HepG2 (cell line): ENCODE results near the gene SQSTM1. TPM values are rescaled to one million over a fixed set of nuclear protein-coding genes. Genes with fewer than 3 reads are reported as not detected.
A peak's percentile ranks its signal among the peaks of the same experiment; 100 is the strongest.

Experiments used
- CHCHD3 ChIP-seq: sonication (generic); formaldehyde crosslinking; IDR thresholded peaks from 2 replicates; pipeline ENCODE4 v1.8.0; 2022; ENCODE audit warnings: mild to moderate bottlenecking, missing genetic modification reagents, moderate library complexity
- FOSL2 ChIP-seq: sonication (generic); formaldehyde crosslinking; IDR thresholded peaks from 2 replicates; pipeline ENCODE4 v1.4.0; 2020; ENCODE audit warnings: missing genetic modification reagents
- FOXA3 ChIP-seq: IDR thresholded peaks from 2 replicates; pipeline ENCODE4 v1.6.1; 2016; ENCODE audit warnings: missing genetic modification reagents, missing compliant biosample characterization
- FOXO1 ChIP-seq: sonication (generic); formaldehyde crosslinking; IDR thresholded peaks from 2 replicates; pipeline ENCODE4 v1.4.0; 2020; ENCODE audit warnings: missing genetic modification reagents
- HOXA9 ChIP-seq: sonication (generic); formaldehyde crosslinking; IDR thresholded peaks from 2 replicates; pipeline ENCODE4 v1.8.1; 2022; ENCODE audit warnings: missing genetic modification reagents, mild to moderate bottlenecking, moderate library complexity, borderline replicate concordance
- KDM2A ChIP-seq: sonication (generic); formaldehyde crosslinking; IDR thresholded peaks from 2 replicates; pipeline ENCODE4 v1.4.0; 2020; ENCODE audit warnings: low read depth, missing genetic modification reagents, borderline replicate concordance
- KLF16 ChIP-seq, 2 experiments: sonication (generic) in 1 of 2; formaldehyde crosslinking in 1 of 2; IDR thresholded peaks; 2 replicates each; pipeline versions ENCODE4 v1.6.1 to v1.8.0; 2016 to 2023; ENCODE audit warnings: missing genetic modification reagents in 2 of 2, missing compliant biosample characterization in 1 of 2
- MEIS1 ChIP-seq: sonication (generic); formaldehyde crosslinking; IDR thresholded peaks from 2 replicates; pipeline ENCODE4 v1.9.0; 2021; ENCODE audit warnings: mild to moderate bottlenecking, missing genetic modification reagents, moderate library complexity, borderline replicate concordance
- PHF8 ChIP-seq: sonication (generic); formaldehyde crosslinking; IDR thresholded peaks from 2 replicates; pipeline ENCODE4 v1.5.0; 2020; ENCODE audit warnings: missing genetic modification reagents
- POLR2G ChIP-seq: fragments of 200-400 bp; formaldehyde crosslinking; IDR thresholded peaks from 2 replicates; pipeline ENCODE4 v1.6.1; 2018; ENCODE audit warnings: mild to moderate bottlenecking, low read depth, low read length, moderate library complexity
- RAD51 ChIP-seq: fragments of 450-650 bp; IDR thresholded peaks from 2 replicates; pipeline ENCODE4 v1.6.1; 2016; ENCODE audit warnings: borderline replicate concordance
- RXRB ChIP-seq: IDR thresholded peaks from 2 replicates; pipeline ENCODE4 v1.6.1; 2016; ENCODE audit warnings: borderline replicate concordance, missing genetic modification reagents, missing compliant biosample characterization
- SNRNP70 ChIP-seq: fragments of 200-400 bp; formaldehyde crosslinking; IDR thresholded peaks from 2 replicates; pipeline ENCODE4 v1.6.1; 2017; ENCODE audit warnings: mild to moderate bottlenecking, low read depth, low read length, moderate library complexity
- ZBTB7B ChIP-seq: sonication (generic); formaldehyde crosslinking; IDR thresholded peaks from 2 replicates; pipeline ENCODE4 v1.4.0; 2020; ENCODE audit warnings: missing genetic modification reagents
- ZNF101 ChIP-seq: sonication (generic); formaldehyde crosslinking; IDR thresholded peaks from 2 replicates; pipeline ENCODE4 v1.4.0; 2020; ENCODE audit warnings: mild to moderate bottlenecking, low read depth, missing genetic modification reagents, borderline replicate concordance
- ZNF3 ChIP-seq: IDR thresholded peaks from 2 replicates; pipeline ENCODE4 v1.7.0; 2017; ENCODE audit warnings: inconsistent platforms
- ZNF451 ChIP-seq: sonication (generic); formaldehyde crosslinking; IDR thresholded peaks from 2 replicates; pipeline ENCODE4 v1.5.0; 2020; ENCODE audit warnings: mild to moderate bottlenecking, missing genetic modification reagents
- ZNF496 ChIP-seq: sonication (generic); formaldehyde crosslinking; IDR thresholded peaks from 2 replicates; pipeline ENCODE4 v1.8.1; 2023; ENCODE audit warnings: mild to moderate bottlenecking, moderate library complexity, missing genetic modification reagents; ENCODE audit not compliant: insufficient replicate concordance
- ZNF629 ChIP-seq: sonication (generic); formaldehyde crosslinking; conservative IDR thresholded peaks from 2 replicates; pipeline ENCODE4 v1.5.0; 2020; ENCODE audit warnings: missing genetic modification reagents
- ZNF678 ChIP-seq: sonication (generic); formaldehyde crosslinking; IDR thresholded peaks from 2 replicates; pipeline ENCODE4 v1.4.0; 2020; ENCODE audit warnings: mild to moderate bottlenecking, missing genetic modification reagents
- ZNF83 ChIP-seq: sonication (generic); formaldehyde crosslinking; IDR thresholded peaks from 2 replicates; pipeline ENCODE4 v1.4.0; 2020; ENCODE audit warnings: missing genetic modification reagents, mild to moderate bottlenecking, borderline replicate concordance
- ZNF850 ChIP-seq: sonication (generic); formaldehyde crosslinking; conservative IDR thresholded peaks from 2 replicates; pipeline ENCODE4 v1.9.0; 2021; ENCODE audit warnings: mild to moderate bottlenecking, missing genetic modification reagents
- ZSCAN29 ChIP-seq: sonication (generic); formaldehyde crosslinking; conservative IDR thresholded peaks from 2 replicates; pipeline ENCODE4 v1.4.0; 2020; ENCODE audit warnings: mild to moderate bottlenecking, missing genetic modification reagents
- polyA plus RNA-seq, 8 experiments: library from polyadenylated mRNA; depleted of rRNA in 3 of 8; stranded (reverse) in 7 of 8; unstranded in 1 of 8; fragments of >200 nt; fragmentation: Illumina TruSeq in 4 of 8; extraction: Trizol in 4 of 8; gene quantifications; 2 replicates each; pipeline versions ENCODE4 v1.2.1 to v1.2.3, GENCODE V29; 2011 to 2016; ENCODE audit warnings: low read depth in 4 of 8, missing spikeins in 1 of 8, mixed read lengths in 1 of 8; ENCODE audit not compliant: insufficient read depth in 1 of 8
- total RNA-seq, 5 experiments: library from RNA; depleted of rRNA; stranded (reverse); fragments of >200 nt; fragmentation: Illumina TruSeq; extraction: Trizol; gene quantifications; 2 replicates each; pipeline ENCODE4 v1.2.3, GENCODE V29; 2016; ENCODE audit warnings: low read depth in 1 of 5
- TF ChIP-seq, protein P1 (sequence below): IDR thresholded peaks from 2 replicates; pipeline ENCODE4 v1.6.1; 2016; ENCODE audit warnings: control low read depth
- TF ChIP-seq, protein P2 (sequence below): sonication (generic); formaldehyde crosslinking; IDR thresholded peaks from 2 replicates; pipeline ENCODE4 v1.8.0; 2022; ENCODE audit warnings: missing genetic modification reagents, low read depth, mild to moderate bottlenecking, borderline replicate concordance
- TF ChIP-seq, protein P3 (sequence below): sonication (generic); formaldehyde crosslinking; IDR thresholded peaks from 2 replicates; pipeline ENCODE4 v1.4.0; 2020; ENCODE audit warnings: missing genetic modification reagents
- TF ChIP-seq, protein P4 (sequence below): sonication (generic); formaldehyde crosslinking; IDR thresholded peaks from 2 replicates; pipeline ENCODE4 v1.9.0; 2021; ENCODE audit warnings: missing genetic modification reagents, borderline replicate concordance

The SQSTM1 gene
- total and polyA plus RNA-seq, 2 of the 13 experiments (the other 11 are each of a cell fraction or from before 2014, with no cell fraction given), result 90.9 to 160 TPM

DNA sequence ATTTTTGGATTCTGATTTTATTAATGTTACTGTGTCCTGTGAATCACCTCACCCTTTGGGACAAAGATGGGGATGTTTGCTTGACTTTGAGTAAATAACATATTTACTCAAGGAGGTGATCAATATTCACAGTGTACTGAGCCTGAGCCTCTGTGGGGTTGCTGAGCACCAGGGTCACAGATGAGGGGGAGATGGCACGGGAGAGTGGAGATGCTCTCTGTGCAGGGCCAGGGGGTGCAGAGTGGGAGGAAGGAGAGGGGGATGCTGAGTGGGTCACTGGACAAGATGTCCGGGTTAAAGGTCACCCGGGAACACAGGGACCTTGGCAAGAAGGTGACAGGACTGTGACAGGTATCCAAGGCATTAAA lies 4.0 kb downstream of the SQSTM1 start (continued):
- TF ChIP-seq FOSL2 (CRISPR knock-in tag) (0 out of 2 replicates have a peak, but pooled peaks have one; percentile 26), POLR2G (peak; percentile 14; the same call in 1 of the 2 replicates), ZBTB7B (no peak), ZNF496 (CRISPR knock-in tag) (no peak), ZNF850 (no peak), RXRB (CRISPR knock-in tag) (peak; percentile 54), SNRNP70 (no peak), PHF8 (no peak), RAD51 (no peak), ZNF83 (CRISPR knock-in tag) (no peak), ZNF101 (CRISPR knock-in tag) (no peak), KLF16 (CRISPR knock-in tag; IDR thresholded peaks at IDR 0.05) (peak in 1 of 2 experiments; percentile 49; a peak in 1 of 4 replicates), ZNF3 (CRISPR knock-in tag) (no peak), ZNF629 (no peak), CHCHD3 (CRISPR knock-in tag) (no peak), FOXA3 (CRISPR knock-in tag) (peak; percentile 88), ZNF451 (CRISPR knock-in tag) (no peak), ZSCAN29 (CRISPR knock-in tag) (no peak), KDM2A (CRISPR knock-in tag) (no peak), ZNF678 (CRISPR knock-in tag) (no peak), MEIS1 (CRISPR knock-in tag) (no peak), FOXO1 (CRISPR knock-in tag) (peak; percentile 39; the same call in 1 of the 2 replicates), HOXA9 (CRISPR knock-in tag) (no peak)
- TF ChIP-seq, protein P1, sequence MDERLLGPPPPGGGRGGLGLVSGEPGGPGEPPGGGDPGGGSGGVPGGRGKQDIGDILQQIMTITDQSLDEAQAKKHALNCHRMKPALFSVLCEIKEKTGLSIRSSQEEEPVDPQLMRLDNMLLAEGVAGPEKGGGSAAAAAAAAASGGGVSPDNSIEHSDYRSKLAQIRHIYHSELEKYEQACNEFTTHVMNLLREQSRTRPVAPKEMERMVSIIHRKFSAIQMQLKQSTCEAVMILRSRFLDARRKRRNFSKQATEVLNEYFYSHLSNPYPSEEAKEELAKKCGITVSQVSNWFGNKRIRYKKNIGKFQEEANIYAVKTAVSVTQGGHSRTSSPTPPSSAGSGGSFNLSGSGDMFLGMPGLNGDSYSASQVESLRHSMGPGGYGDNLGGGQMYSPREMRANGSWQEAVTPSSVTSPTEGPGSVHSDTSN (CRISPR knock-in tag), result no peak
- TF ChIP-seq, protein P2, sequence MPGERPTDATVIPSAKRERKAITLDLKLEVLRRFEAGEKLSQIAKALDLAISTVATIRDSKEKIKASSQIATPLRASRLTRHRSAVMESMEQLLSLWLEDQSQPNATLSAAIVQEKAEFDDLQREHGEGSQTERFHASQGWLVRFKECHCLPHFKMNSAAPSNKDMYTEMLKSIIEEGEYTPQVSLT (CRISPR knock-in tag), result no peak
- TF ChIP-seq, protein P3, sequence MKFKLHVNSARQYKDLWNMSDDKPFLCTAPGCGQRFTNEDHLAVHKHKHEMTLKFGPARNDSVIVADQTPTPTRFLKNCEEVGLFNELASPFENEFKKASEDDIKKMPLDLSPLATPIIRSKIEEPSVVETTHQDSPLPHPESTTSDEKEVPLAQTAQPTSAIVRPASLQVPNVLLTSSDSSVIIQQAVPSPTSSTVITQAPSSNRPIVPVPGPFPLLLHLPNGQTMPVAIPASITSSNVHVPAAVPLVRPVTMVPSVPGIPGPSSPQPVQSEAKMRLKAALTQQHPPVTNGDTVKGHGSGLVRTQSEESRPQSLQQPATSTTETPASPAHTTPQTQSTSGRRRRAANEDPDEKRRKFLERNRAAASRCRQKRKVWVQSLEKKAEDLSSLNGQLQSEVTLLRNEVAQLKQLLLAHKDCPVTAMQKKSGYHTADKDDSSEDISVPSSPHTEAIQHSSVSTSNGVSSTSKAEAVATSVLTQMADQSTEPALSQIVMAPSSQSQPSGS, result no peak
- TF ChIP-seq, protein P4, sequence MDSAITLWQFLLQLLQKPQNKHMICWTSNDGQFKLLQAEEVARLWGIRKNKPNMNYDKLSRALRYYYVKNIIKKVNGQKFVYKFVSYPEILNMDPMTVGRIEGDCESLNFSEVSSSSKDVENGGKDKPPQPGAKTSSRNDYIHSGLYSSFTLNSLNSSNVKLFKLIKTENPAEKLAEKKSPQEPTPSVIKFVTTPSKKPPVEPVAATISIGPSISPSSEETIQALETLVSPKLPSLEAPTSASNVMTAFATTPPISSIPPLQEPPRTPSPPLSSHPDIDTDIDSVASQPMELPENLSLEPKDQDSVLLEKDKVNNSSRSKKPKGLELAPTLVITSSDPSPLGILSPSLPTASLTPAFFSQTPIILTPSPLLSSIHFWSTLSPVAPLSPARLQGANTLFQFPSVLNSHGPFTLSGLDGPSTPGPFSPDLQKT (CRISPR knock-in tag), result no peak
